Fibroblast of lung (primary cell): ENCODE data around the gene PCYT1B. TPM values are rescaled to one million over a fixed set of nuclear protein-coding genes. Genes with fewer than 3 reads are reported as not detected.

Experiments used
- DNase-seq, 2 donors: peaks; one replicate each; pipeline versions ENCODE4 v3.0.0 to v3.0.0-alpha.2; 2010; ENCODE audit warnings: low read depth in 2 of 2
- H2AFZ ChIP-seq: 2 replicates; pipeline ENCODE4 v1.5.1; 2012; ENCODE audit warnings: low read length, control low read depth, inconsistent platforms
- H3K27ac ChIP-seq: 2 replicates; pipeline ENCODE4 v1.5.1; 2011; ENCODE audit warnings: low read length, control low read depth; ENCODE audit not compliant: insufficient read depth
- H3K27me3 ChIP-seq: 2 replicates; pipeline ENCODE4 v1.5.1; 2011; ENCODE audit warnings: mild to moderate bottlenecking, low read length; ENCODE audit not compliant: control insufficient read depth, insufficient read depth
- H3K36me3 ChIP-seq: 2 replicates; pipeline ENCODE4 v1.5.1; 2011; ENCODE audit warnings: low read length; ENCODE audit not compliant: control insufficient read depth, insufficient read depth
- H3K4me1 ChIP-seq: 2 replicates; pipeline ENCODE4 v1.5.1; 2011; ENCODE audit warnings: low read length; ENCODE audit not compliant: control insufficient read depth, insufficient read depth; ENCODE audit errors: extremely low read depth
- H3K4me2 ChIP-seq: 2 replicates; pipeline ENCODE4 v1.5.1; 2011; ENCODE audit warnings: low read length, control low read depth; ENCODE audit not compliant: insufficient read depth; ENCODE audit errors: extremely low read depth
- H3K4me3 ChIP-seq, 4 experiments: fragments of 200-600 bp in 1 of 4; sonication (generic) in 1 of 4; replicated peaks in 1 of 4; 2 replicates each; pipeline ENCODE4 v1.5.1; 2011 to 2016; ENCODE audit warnings: low read length in 4 of 4, low read depth in 3 of 4, mild to moderate bottlenecking in 3 of 4, control low read depth in 2 of 4, inconsistent platforms in 1 of 4, mixed read lengths in 1 of 4; ENCODE audit not compliant: insufficient read depth in 1 of 4; ENCODE audit errors: control extremely low read depth in 1 of 4
- H3K79me2 ChIP-seq: 2 replicates; pipeline ENCODE4 v1.5.1; 2012; ENCODE audit warnings: mild to moderate bottlenecking, low read length, inconsistent platforms; ENCODE audit not compliant: control insufficient read depth, insufficient read depth
- H3K9ac ChIP-seq: 2 replicates; pipeline ENCODE4 v1.5.1; 2011; ENCODE audit warnings: mild to moderate bottlenecking, low read length, control low read depth; ENCODE audit not compliant: insufficient read depth
- H3K9me3 ChIP-seq: 2 replicates; pipeline ENCODE4 v1.5.1; 2012; ENCODE audit warnings: low read depth, low read length; ENCODE audit not compliant: control insufficient read depth, insufficient read depth
- H4K20me1 ChIP-seq: 2 replicates; pipeline ENCODE4 v1.5.1; 2011; ENCODE audit warnings: low read length; ENCODE audit not compliant: control insufficient read depth, insufficient read depth; ENCODE audit errors: extremely low read depth
- CTCF ChIP-seq, 2 donors: IDR thresholded peaks in 1 of 2; conservative IDR thresholded peaks in 1 of 2; 1 replicate in 1 of 2; 2 replicates in 1 of 2; pipeline ENCODE4 v1.5.1; 2011 to 2012; ENCODE audit warnings: low read length in 2 of 2, control low read depth in 1 of 2, inconsistent platforms in 1 of 2, low read depth in 1 of 2, mild to moderate bottlenecking in 1 of 2
- EZH2 ChIP-seq: IDR thresholded peaks from 2 replicates; pipeline ENCODE4 v1.5.1; 2012; ENCODE audit warnings: low read length, control low read depth, mild to moderate bottlenecking; ENCODE audit errors: missing control alignments
- polyA plus RNA-seq, 2 donors: library from polyadenylated mRNA; depleted of rRNA in 1 of 2; stranded (reverse) in 1 of 2; unstranded in 1 of 2; fragments of >200 nt; gene quantifications; 2 replicates each; pipeline ENCODE4 v1.2.1, GENCODE V29; 2011 to 2012; ENCODE audit warnings: missing spikeins in 1 of 2
- total RNA-seq: library from RNA; depleted of rRNA; stranded (reverse); fragments of >200 nt; gene quantifications from 2 replicates; pipeline ENCODE4 v1.2.1, GENCODE V29; 2014

The PCYT1B gene
- total and polyA plus RNA-seq, 2 donors (not counting 1 experiment from before 2014, with no cell fraction given): 0.17 to 0.34 TPM

GRCh38 chrX:24603191-24603590 is 44.0 kb downstream of the PCYT1B start:
- Histone ChIP-seq H3K9ac (no peak overlapping the region), H3K4me1 (no peaks in the 10 kb centered on the region), H2AFZ (no peak overlapping the region), H3K4me2 (no peak overlapping the region), H3K79me2 (no peaks in the 10 kb centered on the region), H4K20me1 (no peaks in the 10 kb centered on the region), H3K9me3 (no peaks in the 10 kb centered on the region), H3K36me3 (no peaks in the 10 kb centered on the region), H3K4me3 (no peak overlapping the region), H3K27ac (no peak overlapping the region), H3K27me3 (no peaks in the 10 kb centered on the region)
- no peak for TF ChIP-seq EZH2
- no peak for TF ChIP-seq CTCF (conservative IDR thresholded peaks at IDR 0.05 in 1 of 2, IDR thresholded peaks at IDR 0.05 in 1 of 2; ENCODE audit: low read depth in 1 of 2, low read length in 2 of 2)
- DNase-seq: no peak

- H3K4me1 ChIP-seq: no peaks in the 10 kb centered on the region
- H3K9ac ChIP-seq: no peak overlapping the region
- no peak overlapping the region for H3K27ac ChIP-seq
- TF ChIP-seq EZH2: no peak
- TF ChIP-seq CTCF (conservative IDR thresholded peaks at IDR 0.05 in 1 of 2, IDR thresholded peaks at IDR 0.05 in 1 of 2; ENCODE audit: low read depth in 1 of 2, low read length in 2 of 2): no peak
- no peaks in the 10 kb centered on the region for H3K79me2 ChIP-seq
- H2AFZ ChIP-seq: no peak overlapping the region
- H3K27me3 ChIP-seq: no peaks in the 10 kb centered on the region
- H3K9me3 ChIP-seq: no peaks in the 10 kb centered on the region
- no peaks in the 10 kb centered on the region for H4K20me1 ChIP-seq
- H3K4me3 ChIP-seq: no peak overlapping the region
- no peak for DNase-seq
- H3K4me2 ChIP-seq: no peak overlapping the region
- no peaks in the 10 kb centered on the region for H3K36me3 ChIP-seq
Measured at GRCh38 chrX:24601858-24602257, 45.3 kb downstream of the PCYT1B start.

GRCh38 chrX:24594501-24594900 is 52.6 kb downstream of the PCYT1B start:
- H3K9ac ChIP-seq: no peak overlapping the region
- no peaks in the 10 kb centered on the region for H3K27me3 ChIP-seq
- no peaks in the 10 kb centered on the region for H4K20me1 ChIP-seq
- no peaks in the 10 kb centered on the region for H3K9me3 ChIP-seq
- TF ChIP-seq CTCF (conservative IDR thresholded peaks at IDR 0.05 in 1 of 2, IDR thresholded peaks at IDR 0.05 in 1 of 2; ENCODE audit: low read depth in 1 of 2, low read length in 2 of 2) (no peak), EZH2 (no peak)
- no peaks in the 10 kb centered on the region for H3K4me1 ChIP-seq
- no peak overlapping the region for H3K4me2 ChIP-seq
- no peak overlapping the region for H3K27ac ChIP-seq
- no peaks in the 10 kb centered on the region for H3K36me3 ChIP-seq
- no peak overlapping the region for H2AFZ ChIP-seq
- H3K79me2 ChIP-seq: no peaks in the 10 kb centered on the region
- DNase-seq: no peak
- H3K4me3 ChIP-seq: no peak overlapping the region
